GM18861 (cell line): ENCODE results near the gene POLR1H.

ENCODE experiments used
- ATAC-seq: cut with Tn5 transposase; IDR thresholded peaks from one replicate; pipeline ENCODE4 v1.9.1; 2021; ENCODE audit not compliant: unreplicated experiment

Gene POLR1H

GRCh38 chr6:30061858-30062458 lies 893 bp downstream of the POLR1H start:
- ATAC-seq = no peak

- ATAC-seq = no peak
Observed at GRCh38 chr6:30062471-30063178, 1.6 kb downstream of the POLR1H start.

GRCh38 chr6:30063315-30063714 lies 2.2 kb downstream of the POLR1H start:
- ATAC-seq = no peak

GRCh38 chr6:30066082-30066481 lies 5.0 kb downstream of the POLR1H start:
- no peak for ATAC-seq

GRCh38 chr6:30066577-30067459 lies 5.8 kb downstream of the POLR1H start, which contains the start of gene PPP1R11:
Gene PPP1R11 (plus strand): TSS chr6:30067198. CDS start chr6:30067411, 213 bp downstream.
- ATAC-seq = peak; percentile 88

GRCh38 chr6:30067460-30068139 lies 6.5 kb downstream of the POLR1H start:
- no peak for ATAC-seq

GRCh38 chr6:30071081-30071818 lies 10.2 kb downstream of the POLR1H start:
- ATAC-seq = no peak

- ATAC-seq = no peak
Observed at GRCh38 chr6:30071858-30072257, 10.8 kb downstream of the POLR1H start.

- ATAC-seq = no peak
Observed at GRCh38 chr6:30073489-30074235, 12.6 kb downstream of the POLR1H start.

- no peak for ATAC-seq
Observed at GRCh38 chr6:30074331-30075093, 13.4 kb downstream of the POLR1H start.

- ATAC-seq = no peak
Observed at GRCh38 chr6:30075094-30075789, 14.2 kb downstream of the POLR1H start, which contains the start of gene RNF39. Gene RNF39 (minus strand): TSS chr6:30075769. CDS start chr6:30075585, 184 bp downstream.

GRCh38 chr6:30075790-30076732 lies 15.0 kb downstream of the POLR1H start:
- ATAC-seq = no peak

GRCh38 chr6:30077218-30077617 lies 16.2 kb downstream of the POLR1H start:
- no peak for ATAC-seq

GRCh38 chr6:30087876-30088275 lies 26.8 kb downstream of the POLR1H start:
- ATAC-seq = no peak

- no peak for ATAC-seq
Observed at GRCh38 chr6:30091577-30092381, 30.7 kb downstream of the POLR1H start.

GRCh38 chr6:30092852-30093543 lies 31.9 kb downstream of the POLR1H start:
- no peak for ATAC-seq
